GM12873 (cell line): Measurements from ENCODE around the gene NRROS.

Source experiments
- TF ChIP-seq, protein P1 (sequence below): IDR thresholded peaks from 2 replicates; pipeline ENCODE4 v1.5.1; 2012; ENCODE audit warnings: low read depth, mild to moderate bottlenecking, moderate library complexity, low read length, control low read depth; ENCODE audit not compliant: insufficient read depth; ENCODE audit errors: missing control alignments

Gene NRROS

DNA sequence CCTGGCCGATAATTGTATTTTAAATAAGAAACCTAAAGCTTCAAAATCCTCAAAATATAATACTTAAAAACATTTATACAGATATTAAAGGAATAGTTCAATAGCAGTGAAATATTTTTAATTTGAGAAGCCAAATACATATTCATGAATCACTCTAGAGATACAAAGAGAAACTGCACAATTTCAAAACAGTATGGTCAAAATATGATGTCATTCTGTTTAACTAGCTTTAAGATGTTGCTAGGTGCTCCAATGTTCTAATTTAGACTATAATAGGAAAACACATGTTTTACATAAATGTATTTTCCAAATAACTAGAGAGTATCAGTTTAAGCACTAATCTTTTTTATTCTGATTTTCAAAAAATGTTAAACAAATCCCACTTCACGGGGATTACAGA is 10.3 kb upstream of the NRROS start:
- TF ChIP-seq, protein P1, sequence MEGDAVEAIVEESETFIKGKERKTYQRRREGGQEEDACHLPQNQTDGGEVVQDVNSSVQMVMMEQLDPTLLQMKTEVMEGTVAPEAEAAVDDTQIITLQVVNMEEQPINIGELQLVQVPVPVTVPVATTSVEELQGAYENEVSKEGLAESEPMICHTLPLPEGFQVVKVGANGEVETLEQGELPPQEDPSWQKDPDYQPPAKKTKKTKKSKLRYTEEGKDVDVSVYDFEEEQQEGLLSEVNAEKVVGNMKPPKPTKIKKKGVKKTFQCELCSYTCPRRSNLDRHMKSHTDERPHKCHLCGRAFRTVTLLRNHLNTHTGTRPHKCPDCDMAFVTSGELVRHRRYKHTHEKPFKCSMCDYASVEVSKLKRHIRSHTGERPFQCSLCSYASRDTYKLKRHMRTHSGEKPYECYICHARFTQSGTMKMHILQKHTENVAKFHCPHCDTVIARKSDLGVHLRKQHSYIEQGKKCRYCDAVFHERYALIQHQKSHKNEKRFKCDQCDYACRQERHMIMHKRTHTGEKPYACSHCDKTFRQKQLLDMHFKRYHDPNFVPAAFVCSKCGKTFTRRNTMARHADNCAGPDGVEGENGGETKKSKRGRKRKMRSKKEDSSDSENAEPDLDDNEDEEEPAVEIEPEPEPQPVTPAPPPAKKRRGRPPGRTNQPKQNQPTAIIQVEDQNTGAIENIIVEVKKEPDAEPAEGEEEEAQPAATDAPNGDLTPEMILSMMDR, result no peak

DNA sequence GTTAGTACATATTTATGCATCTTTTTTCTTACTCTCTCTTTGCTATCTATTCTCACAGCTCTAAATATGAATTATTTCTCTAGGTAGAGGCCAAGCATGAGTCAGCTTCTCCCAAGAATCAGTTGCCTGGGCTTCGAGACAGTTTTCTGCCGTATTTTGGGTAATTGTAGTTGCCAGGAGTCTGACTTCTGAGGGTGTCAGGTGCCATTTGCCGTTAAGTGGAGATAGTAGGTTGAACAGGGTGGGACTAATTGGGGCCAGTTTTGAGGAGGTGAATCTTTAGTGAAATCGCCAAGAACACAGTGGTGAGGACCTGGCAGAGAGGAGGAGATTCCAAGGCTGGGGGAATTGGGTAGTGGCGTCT is 7.8 kb upstream of the NRROS start:
- TF ChIP-seq, protein P1, result no peak

DNA sequence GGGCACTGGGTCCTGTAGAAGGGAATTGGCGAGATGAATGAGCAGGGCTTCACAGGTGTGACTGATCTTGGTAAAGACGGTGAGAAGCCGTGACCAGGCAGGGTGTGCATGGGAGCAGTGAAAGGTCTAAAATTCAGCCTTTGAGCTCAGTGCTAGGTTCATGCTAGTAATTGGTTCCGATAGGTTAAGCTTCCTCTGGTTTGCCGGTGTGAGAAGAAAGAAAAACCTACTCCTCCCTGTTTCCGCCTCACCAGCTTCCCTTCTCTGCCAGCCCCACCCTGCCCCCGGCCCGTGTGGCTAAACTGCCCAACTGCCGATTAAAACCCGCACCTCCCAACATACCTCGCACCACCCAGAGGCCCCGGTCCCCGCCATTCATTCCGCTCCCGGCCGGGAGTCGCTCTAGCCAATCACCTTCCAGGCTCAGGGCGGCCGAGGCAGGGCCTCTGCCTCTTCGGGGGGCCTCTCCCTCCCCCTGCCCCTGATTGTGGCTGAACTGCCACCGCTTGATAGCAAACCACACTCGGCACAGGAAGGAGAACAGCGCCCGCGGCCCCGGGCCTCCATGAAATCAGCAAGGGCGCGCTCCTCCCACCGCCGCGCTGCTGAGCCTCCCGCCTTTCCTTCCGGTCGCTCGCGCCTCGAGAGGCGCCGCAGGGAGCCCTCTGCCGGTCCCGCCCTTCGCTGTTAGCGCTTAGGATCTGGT is 7.3 kb upstream of the NRROS start:
- TF ChIP-seq, protein P1, result peak; percentile 38

DNA sequence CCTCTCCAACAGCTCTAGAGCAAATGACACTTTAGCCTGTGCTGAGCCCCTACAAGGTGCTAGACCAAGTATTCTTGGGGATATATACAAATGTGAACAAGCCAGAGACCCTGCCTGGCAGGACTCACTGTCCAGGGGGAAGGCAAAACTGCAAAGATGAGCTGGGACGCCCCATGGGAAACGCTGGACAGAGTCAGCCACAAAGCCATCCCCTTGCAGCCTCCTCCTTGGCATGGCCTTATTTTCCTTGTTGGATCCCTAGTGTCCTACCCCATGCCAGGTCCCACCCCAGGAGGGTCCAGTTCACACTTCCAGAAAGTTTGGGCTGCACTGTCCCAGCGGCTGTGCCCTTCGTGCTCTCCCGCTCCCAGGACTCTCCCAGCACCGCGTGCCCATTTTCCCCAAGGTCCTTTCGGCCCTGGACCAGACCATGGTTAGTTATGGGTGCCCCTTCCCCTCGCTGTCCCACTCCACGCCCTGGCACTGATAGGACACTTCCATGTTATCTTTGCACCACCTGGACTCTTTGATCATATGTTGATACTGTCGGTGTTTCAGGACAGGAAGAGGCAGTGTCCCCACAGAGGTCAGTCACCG is 5.8 kb upstream of the NRROS start:
- TF ChIP-seq, protein P1, result no peak

DNA sequence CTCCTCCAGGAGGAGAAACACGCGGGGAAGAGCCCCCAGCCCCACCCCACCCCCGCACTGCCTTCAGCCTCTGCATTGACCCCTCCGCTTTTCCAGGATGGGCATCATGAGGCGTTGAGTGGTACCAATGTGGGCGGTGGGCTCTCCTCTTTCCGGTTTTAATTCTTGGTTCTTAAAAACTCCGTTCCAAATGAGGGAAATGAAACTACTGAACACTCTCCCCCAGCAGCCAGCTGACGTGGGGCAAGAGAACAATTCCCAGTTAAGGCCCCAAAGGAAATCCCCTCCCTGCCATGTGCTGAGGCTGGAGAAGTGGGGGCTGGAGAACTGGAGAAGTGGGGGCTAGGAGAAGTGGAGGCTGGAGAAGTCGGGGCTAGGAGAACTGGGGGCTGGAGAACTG is 5.3 kb upstream of the NRROS start:
- TF ChIP-seq, protein P1, result no peak

DNA sequence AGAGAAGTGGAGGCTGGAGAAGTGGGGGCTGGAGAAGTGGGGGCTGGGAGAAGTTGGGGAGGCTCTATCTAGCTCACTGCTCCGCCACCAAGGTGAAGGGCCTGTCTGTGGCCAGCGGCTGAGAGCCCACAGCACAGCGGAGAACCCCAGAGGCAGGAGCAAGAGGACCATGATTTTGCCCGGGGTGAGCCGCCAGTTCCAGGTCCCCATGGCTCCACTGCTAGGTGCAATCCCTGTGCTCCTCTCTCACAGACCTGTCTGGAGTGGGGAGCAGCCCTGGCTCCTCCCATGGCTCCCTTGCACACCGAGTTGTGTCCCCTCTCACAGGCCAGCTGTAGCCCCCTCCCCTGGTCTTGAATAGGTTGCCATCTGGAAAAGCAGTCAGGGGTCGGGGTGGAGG is 4.7 kb upstream of the NRROS start:
- TF ChIP-seq, protein P1, result no peak

DNA sequence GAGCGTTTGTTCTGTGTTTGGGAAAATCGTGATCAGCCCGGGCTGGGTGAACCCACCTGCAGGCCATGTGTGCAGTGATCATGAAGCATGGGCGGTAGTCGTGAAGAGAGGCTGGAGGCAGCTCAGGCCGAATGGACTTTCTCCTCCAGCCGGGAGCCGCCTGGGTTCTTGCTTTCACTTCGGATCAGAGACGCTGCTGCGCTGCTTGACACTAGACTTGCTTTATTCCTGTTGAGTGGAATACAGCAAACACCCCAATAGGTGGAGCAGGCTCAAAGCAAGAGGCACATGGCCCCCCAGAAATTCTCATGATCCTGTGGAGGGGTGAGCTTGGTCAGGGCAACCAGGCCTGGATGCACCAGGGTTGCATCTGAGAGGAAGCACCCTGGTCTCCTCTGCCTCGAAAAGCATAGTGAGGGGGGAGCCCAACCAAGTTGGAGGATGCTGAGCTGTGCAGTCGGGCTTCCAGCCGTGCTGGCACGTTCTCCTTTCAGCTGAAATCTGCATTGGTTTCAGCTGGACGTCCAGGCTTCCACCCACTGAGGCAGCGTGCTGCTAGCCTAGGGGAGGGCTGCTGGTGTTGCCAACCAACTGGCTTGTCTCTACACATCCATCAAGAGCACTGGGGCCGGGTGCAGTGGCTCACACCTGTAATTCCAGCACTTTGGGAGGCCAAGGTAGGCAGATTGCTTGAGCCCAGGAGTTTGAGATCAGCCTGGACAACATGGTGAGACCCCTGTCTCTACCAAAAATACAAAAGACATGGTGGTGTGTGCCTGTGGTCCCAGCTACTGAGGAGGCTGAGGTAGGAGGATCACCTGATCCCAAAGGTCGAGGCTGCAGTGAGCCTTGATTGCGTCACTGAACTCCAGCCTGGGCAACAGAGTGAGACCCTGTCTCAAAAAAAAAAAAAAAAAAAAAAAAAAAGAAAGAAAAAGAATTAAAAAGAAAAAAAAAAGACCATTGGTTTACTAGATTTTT is 2.8 kb upstream of the NRROS start:
- TF ChIP-seq, protein P1, result no peak
